ENCODE data around the gene PCDH10.

Gene PCDH10

GRCh38 chr4:133150486-133151340 lies 1.6 kb downstream of the PCDH10 start:
- no peak for DNase-seq (ENCODE audit: low read depth, low spot score)

- no peak for DNase-seq (ENCODE audit: low read depth, low spot score)
Measured at GRCh38 chr4:133151341-133151690, 2.2 kb downstream of the PCDH10 start.

- DNase-seq (ENCODE audit: low read depth, low spot score) = no peak
Measured at GRCh38 chr4:133151691-133152329, 2.7 kb downstream of the PCDH10 start.

- DNase-seq (ENCODE audit: low read depth, low spot score) = no peak
Measured at GRCh38 chr4:133152330-133152821, 3.3 kb downstream of the PCDH10 start.

GRCh38 chr4:133152831-133153481 lies 3.9 kb downstream of the PCDH10 start:
- DNase-seq (ENCODE audit: low read depth, low spot score) = no peak

GRCh38 chr4:133154725-133155124 lies 5.6 kb downstream of the PCDH10 start:
- no peak for DNase-seq (ENCODE audit: low read depth, low spot score)

- DNase-seq (ENCODE audit: low read depth, low spot score) = no peak
Measured at GRCh38 chr4:133156096-133156495, 7.0 kb downstream of the PCDH10 start.

GRCh38 chr4:133156556-133156955 lies 7.5 kb downstream of the PCDH10 start:
- no peak for DNase-seq (ENCODE audit: low read depth, low spot score)

GRCh38 chr4:133157460-133158160 lies 8.5 kb downstream of the PCDH10 start:
- no peak for DNase-seq (ENCODE audit: low read depth, low spot score)

GRCh38 chr4:133160853-133161252 lies 11.8 kb downstream of the PCDH10 start:
- no peak for DNase-seq (ENCODE audit: low read depth, low spot score)

GRCh38 chr4:133161570-133162295 lies 12.6 kb downstream of the PCDH10 start:
- no peak for DNase-seq (ENCODE audit: low read depth, low spot score)

GRCh38 chr4:133162941-133163340 lies 13.8 kb downstream of the PCDH10 start:
- DNase-seq (ENCODE audit: low read depth, low spot score) = no peak

GRCh38 chr4:133178956-133179355 lies 29.9 kb downstream of the PCDH10 start:
- no peak for DNase-seq (ENCODE audit: low read depth, low spot score)

- DNase-seq (ENCODE audit: low read depth, low spot score) = no peak
Measured at GRCh38 chr4:133186210-133186609, 37.1 kb downstream of the PCDH10 start.

- no peak for DNase-seq (ENCODE audit: low read depth, low spot score)
Measured at GRCh38 chr4:133186845-133187244, 37.8 kb downstream of the PCDH10 start.

GRCh38 chr4:133188433-133189146 lies 39.5 kb downstream of the PCDH10 start:
- DNase-seq (ENCODE audit: low read depth, low spot score) = no peak

GRCh38 chr4:133189147-133189517 lies 40.0 kb downstream of the PCDH10 start:
- DNase-seq (ENCODE audit: low read depth, low spot score) = no peak

GRCh38 chr4:133190098-133190497 lies 41.0 kb downstream of the PCDH10 start:
- no peak for DNase-seq (ENCODE audit: low read depth, low spot score)

GRCh38 chr4:133208694-133209285 lies 59.7 kb downstream of the PCDH10 start:
- DNase-seq (ENCODE audit: low read depth, low spot score) = no peak

GRCh38 chr4:133233922-133234321 lies 84.8 kb downstream of the PCDH10 start:
- DNase-seq (ENCODE audit: low read depth, low spot score) = no peak
